Measurements from ENCODE around the gene DGKI. TPM values are rescaled to one million over a fixed set of nuclear protein-coding genes. Genes with fewer than 3 reads are reported as not detected.

The DGKI gene
- total RNA-seq, 1 donor from 2014 or later: 3.1 TPM

- TF ChIP-seq CTCF (IDR thresholded peaks at IDR 0.05): no peak
- H3K9me3 Mint-ChIP-seq (ENCODE audit: unreplicated experiment): no peaks in the 10 kb centered on the region
- H3K27me3 Mint-ChIP-seq (ENCODE audit: unreplicated experiment): no peaks in the 10 kb centered on the region
- H3K36me3 Mint-ChIP-seq (ENCODE audit: unreplicated experiment): no peaks in the 10 kb centered on the region
- DNase-seq (ENCODE audit: extremely low spot score, unreplicated experiment): no peak
- peaks cover 25% of the 10 kb centered on the region for H3K4me1 Mint-ChIP-seq (ENCODE audit: unreplicated experiment)
- no peak overlapping the region for H3K4me3 Mint-ChIP-seq (ENCODE audit: unreplicated experiment)
- no peak overlapping the region for H3K27ac Mint-ChIP-seq (ENCODE audit: unreplicated experiment)
Measured at GRCh38 chr7:137846549-137846826, 286 bp downstream of the DGKI start.

GRCh38 chr7:137844677-137845425, 1.9 kb downstream of the DGKI start:
- Mint-ChIP-seq H3K9me3 (ENCODE audit: unreplicated experiment) (no peaks in the 10 kb centered on the region), H3K4me1 (ENCODE audit: unreplicated experiment) (peaks cover 14% of the 10 kb centered on the region), H3K27me3 (ENCODE audit: unreplicated experiment) (no peaks in the 10 kb centered on the region), H3K4me3 (ENCODE audit: unreplicated experiment) (no peak overlapping the region), H3K27ac (ENCODE audit: unreplicated experiment) (no peak overlapping the region), H3K36me3 (ENCODE audit: unreplicated experiment) (no peaks in the 10 kb centered on the region)
- no peak for TF ChIP-seq CTCF (IDR thresholded peaks at IDR 0.05)
- no peak for DNase-seq (ENCODE audit: extremely low spot score, unreplicated experiment)

- Mint-ChIP-seq H3K4me3 (ENCODE audit: unreplicated experiment) (no peak overlapping the region), H3K27me3 (ENCODE audit: unreplicated experiment) (no peaks in the 10 kb centered on the region), H3K9me3 (ENCODE audit: unreplicated experiment) (no peaks in the 10 kb centered on the region), H3K27ac (ENCODE audit: unreplicated experiment) (no peak overlapping the region), H3K36me3 (ENCODE audit: unreplicated experiment) (peaks cover 6% of the 10 kb centered on the region), H3K4me1 (ENCODE audit: unreplicated experiment) (peaks cover 19% of the 10 kb centered on the region)
- DNase-seq (ENCODE audit: extremely low spot score, unreplicated experiment): no peak
- TF ChIP-seq CTCF (IDR thresholded peaks at IDR 0.05): no peak
Measured at GRCh38 chr7:137839903-137840779, 6.6 kb downstream of the DGKI start.

GRCh38 chr7:137838706-137839315, 8.0 kb downstream of the DGKI start:
- Mint-ChIP-seq H3K27me3 (ENCODE audit: unreplicated experiment) (no peaks in the 10 kb centered on the region), H3K27ac (ENCODE audit: unreplicated experiment) (no peak overlapping the region), H3K9me3 (ENCODE audit: unreplicated experiment) (no peaks in the 10 kb centered on the region), H3K4me3 (ENCODE audit: unreplicated experiment) (no peak overlapping the region), H3K4me1 (ENCODE audit: unreplicated experiment) (peaks cover 17% of the 10 kb centered on the region), H3K36me3 (ENCODE audit: unreplicated experiment) (peaks cover 8% of the 10 kb centered on the region)
- DNase-seq (ENCODE audit: extremely low spot score, unreplicated experiment): no peak
- no peak for TF ChIP-seq CTCF (IDR thresholded peaks at IDR 0.05)

- H3K27ac Mint-ChIP-seq (ENCODE audit: unreplicated experiment): no peak overlapping the region
- H3K36me3 Mint-ChIP-seq (ENCODE audit: unreplicated experiment): peaks cover 18% of the 10 kb centered on the region
- no peak for TF ChIP-seq CTCF (IDR thresholded peaks at IDR 0.05)
- DNase-seq (ENCODE audit: extremely low spot score, unreplicated experiment): no peak
- no peak overlapping the region for H3K4me3 Mint-ChIP-seq (ENCODE audit: unreplicated experiment)
- peaks cover 5% of the 10 kb centered on the region for H3K9me3 Mint-ChIP-seq (ENCODE audit: unreplicated experiment)
- H3K27me3 Mint-ChIP-seq (ENCODE audit: unreplicated experiment): no peaks in the 10 kb centered on the region
- H3K4me1 Mint-ChIP-seq (ENCODE audit: unreplicated experiment): peaks cover 17% of the 10 kb centered on the region
Measured at GRCh38 chr7:137836541-137836940, 10.2 kb downstream of the DGKI start.

Measured in osteocyte (in vitro differentiated cells).